ENCODE measurements around the gene PTPN11. TPM values are rescaled to one million over a fixed set of nuclear protein-coding genes. Genes with fewer than 3 reads are reported as not detected.

The PTPN11 gene
- total and polyA plus RNA-seq, 2 donors (not counting 3 experiments of a cell fraction or from before 2014, with no cell fraction given), result 36.5 to 107 TPM

DNA sequence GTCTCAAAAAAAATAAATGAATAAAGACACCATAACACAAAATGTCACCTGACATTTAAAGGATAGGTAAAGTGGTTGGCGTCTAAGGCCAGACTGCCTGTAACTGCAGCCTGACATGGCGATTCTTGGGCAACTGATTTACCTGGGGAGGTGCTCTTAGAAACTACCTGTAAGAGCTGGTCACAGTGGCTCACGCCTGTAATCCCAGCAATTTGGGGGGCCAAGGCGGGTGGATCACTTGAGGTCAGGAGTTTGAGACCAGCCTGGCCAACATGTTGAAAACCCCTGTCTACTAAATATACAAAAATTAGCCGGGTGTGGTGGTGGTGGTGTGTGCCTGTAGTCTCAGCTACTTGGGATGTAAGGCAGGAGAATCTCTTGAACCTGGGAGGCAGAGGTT is 17.7 kb upstream of the PTPN11 start:
- ChIA-PET CTCF (interaction anchor here (1.0 to 2.4 kb wide), 2 partner anchors 14 to 336 kb away, joined by 3 to 10 read pairs; no protein-coding TSS in a partner anchor), POLR2A (no interaction called here)

More for the DNA sequence above, 17.7 kb upstream of the PTPN11 start:
- H3K36me3 ChIP-seq (ENCODE audit: control insufficient read depth in 2 of 2, extremely low read depth in 1 of 2, insufficient read depth in 2 of 2, low read length in 2 of 2), result peaks cover 15 to 17% of the 10 kb centered on the region in 2 experiments
- H3K27me3 ChIP-seq (ENCODE audit: control insufficient read depth in 2 of 2, insufficient read depth in 2 of 2, low read length in 2 of 2), result no peaks in the 10 kb centered on the region
- no peak for DNase-seq (ENCODE audit: low read depth, low spot score)
- no peak overlapping the region for H3K9ac ChIP-seq (replicated peaks; ENCODE audit: extremely low read depth, insufficient read depth, low read length)
- no peak overlapping the region for H3K4me3 ChIP-seq (replicated peaks in 1 of 3; ENCODE audit: insufficient read depth in 1 of 3, low read depth in 1 of 3, low read length in 3 of 3)
- no peaks in the 10 kb centered on the region for H4K20me1 ChIP-seq (replicated peaks; ENCODE audit: control insufficient read depth, extremely low read depth, insufficient read depth, low read length)
- H3K27ac ChIP-seq (ENCODE audit: insufficient read depth, low read depth, low read length), result no peak overlapping the region
- no peak overlapping the region for H3K4me2 ChIP-seq (ENCODE audit: insufficient read depth, low read length)
- no peak for FAIRE-seq
- H3K9me3 ChIP-seq (replicated peaks; ENCODE audit: control insufficient read depth, insufficient read depth, low read length), result no peaks in the 10 kb centered on the region
- intact Hi-C loops (cut with micrococcal nuclease), result no loop called here
- TF ChIP-seq FOS (IDR thresholded peaks at IDR 0.05; ENCODE audit: borderline replicate concordance, insufficient read depth, low read length), result no peak
- TF ChIP-seq EZH2 (IDR thresholded peaks at IDR 0.05; ENCODE audit: borderline replicate concordance, low read depth, low read length, severe bottlenecking), result no peak
- TF ChIP-seq MYC (IDR thresholded peaks at IDR 0.05; ENCODE audit: low read depth, low read length), result no peak
- TF ChIP-seq GATA2 (IDR thresholded peaks at IDR 0.05; ENCODE audit: insufficient read depth, insufficient read length, low read depth, low read length), result no peak
- TF ChIP-seq POLR2AphosphoS5 (IDR thresholded peaks at IDR 0.05; ENCODE audit: insufficient read depth, low read depth, low read length), result no peak
- TF ChIP-seq, protein P1, sequence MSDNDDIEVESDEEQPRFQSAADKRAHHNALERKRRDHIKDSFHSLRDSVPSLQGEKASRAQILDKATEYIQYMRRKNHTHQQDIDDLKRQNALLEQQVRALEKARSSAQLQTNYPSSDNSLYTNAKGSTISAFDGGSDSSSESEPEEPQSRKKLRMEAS (IDR thresholded peaks at IDR 0.05; ENCODE audit: insufficient read depth, insufficient read length), result no peak
- no peak for TF ChIP-seq JUN (IDR thresholded peaks at IDR 0.05; ENCODE audit: borderline replicate concordance, insufficient read depth, insufficient read length, low read depth)
- TF ChIP-seq POLR2A (IDR thresholded peaks at IDR 0.05; ENCODE audit: low read depth, low read length), result no peak
- TF ChIP-seq, protein P2, sequence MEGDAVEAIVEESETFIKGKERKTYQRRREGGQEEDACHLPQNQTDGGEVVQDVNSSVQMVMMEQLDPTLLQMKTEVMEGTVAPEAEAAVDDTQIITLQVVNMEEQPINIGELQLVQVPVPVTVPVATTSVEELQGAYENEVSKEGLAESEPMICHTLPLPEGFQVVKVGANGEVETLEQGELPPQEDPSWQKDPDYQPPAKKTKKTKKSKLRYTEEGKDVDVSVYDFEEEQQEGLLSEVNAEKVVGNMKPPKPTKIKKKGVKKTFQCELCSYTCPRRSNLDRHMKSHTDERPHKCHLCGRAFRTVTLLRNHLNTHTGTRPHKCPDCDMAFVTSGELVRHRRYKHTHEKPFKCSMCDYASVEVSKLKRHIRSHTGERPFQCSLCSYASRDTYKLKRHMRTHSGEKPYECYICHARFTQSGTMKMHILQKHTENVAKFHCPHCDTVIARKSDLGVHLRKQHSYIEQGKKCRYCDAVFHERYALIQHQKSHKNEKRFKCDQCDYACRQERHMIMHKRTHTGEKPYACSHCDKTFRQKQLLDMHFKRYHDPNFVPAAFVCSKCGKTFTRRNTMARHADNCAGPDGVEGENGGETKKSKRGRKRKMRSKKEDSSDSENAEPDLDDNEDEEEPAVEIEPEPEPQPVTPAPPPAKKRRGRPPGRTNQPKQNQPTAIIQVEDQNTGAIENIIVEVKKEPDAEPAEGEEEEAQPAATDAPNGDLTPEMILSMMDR (IDR thresholded peaks at IDR 0.05; ENCODE audit: extremely low read depth in 1 of 2, insufficient read depth in 1 of 2, low read depth in 1 of 2, low read length in 2 of 2), result no peak
- no peaks in the 10 kb centered on the region for H3K4me1 ChIP-seq (ENCODE audit: control insufficient read depth, extremely low read depth, insufficient read depth, low read length)
- no peaks in the 10 kb centered on the region for H3K9me1 ChIP-seq (replicated peaks; ENCODE audit: control insufficient read depth, extremely low read depth, insufficient read depth, low read length)
- H3K79me2 ChIP-seq (ENCODE audit: control insufficient read depth, insufficient read depth, low read length), result no peaks in the 10 kb centered on the region
- H2AFZ ChIP-seq (ENCODE audit: low read depth, low read length), result no peak overlapping the region
- dilution Hi-C loops (cut with MboI; ENCODE audit: extremely low pct_ligation_motif_present, low sequenced_read_pairs), result no loop called here
- no TSS peak for BruUV-seq (replicated peaks)
